NCI-H526 (cell line): ENCODE data around the gene TOMT.
"Not testable (repeated sequence)": the region's sequence is repeated elsewhere in the genome, so short reads cannot be mapped to it uniquely, and the experiment has no call there.

Experiments
- DNase-seq, 2 experiments: peaks; one replicate each; lab custom pipeline; 2025; lab: John Stamatoyannopoulos, UW

The TOMT gene

GRCh38 chr11:72127923-72128322, 22.2 kb downstream of the TOMT start:
- DNase-seq, result no peak

GRCh38 chr11:72129381-72129780, 23.7 kb downstream of the TOMT start:
- no peak for DNase-seq

- no peak for DNase-seq
Observed at GRCh38 chr11:72132646-72133045, 26.9 kb downstream of the TOMT start.

- not testable (repeated sequence) for DNase-seq
Observed at GRCh38 chr11:72135473-72135872, 29.7 kb downstream of the TOMT start, which contains the start of gene FOLR3. Gene FOLR3, plus strand, starts transcription at chr11:72135725. Its CDS starts 228 bp downstream, at chr11:72135953.

DNA sequence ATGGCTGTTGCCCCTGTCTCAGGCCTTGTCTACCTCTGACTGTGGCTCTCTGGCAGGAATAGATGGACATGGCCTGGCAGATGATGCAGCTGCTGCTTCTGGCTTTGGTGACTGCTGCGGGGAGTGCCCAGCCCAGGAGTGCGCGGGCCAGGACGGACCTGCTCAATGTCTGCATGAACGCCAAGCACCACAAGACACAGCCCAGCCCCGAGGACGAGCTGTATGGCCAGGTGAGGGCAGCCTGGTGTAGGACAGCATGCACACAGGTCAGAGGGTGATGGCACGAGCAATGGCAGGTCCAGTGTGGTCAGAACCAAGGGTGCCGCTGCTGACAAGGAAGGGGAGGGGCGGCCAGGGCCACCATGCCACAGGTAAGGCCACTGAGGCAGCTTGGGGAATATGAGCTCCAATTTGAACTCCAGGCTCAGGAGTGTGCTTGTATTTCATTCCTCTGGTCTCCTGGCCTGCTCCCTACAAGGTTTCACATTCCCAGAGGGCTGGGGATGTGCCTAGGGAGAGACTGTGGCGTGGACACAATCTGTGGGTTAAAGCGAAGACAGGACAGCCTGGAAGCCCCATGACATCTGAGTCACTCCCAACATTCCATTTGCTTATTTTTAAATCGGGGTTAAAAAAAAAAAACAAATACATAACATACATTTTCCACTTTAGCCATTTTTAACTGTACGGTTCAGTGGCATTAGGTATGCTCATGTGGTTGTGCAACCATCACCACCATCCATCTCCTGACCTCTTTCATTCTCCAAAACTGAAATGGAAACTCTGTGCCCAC, 30.4 kb downstream of the TOMT start:
- no peak for DNase-seq

GRCh38 chr11:72136684-72137262, 31.0 kb downstream of the TOMT start:
- no peak for DNase-seq

DNA sequence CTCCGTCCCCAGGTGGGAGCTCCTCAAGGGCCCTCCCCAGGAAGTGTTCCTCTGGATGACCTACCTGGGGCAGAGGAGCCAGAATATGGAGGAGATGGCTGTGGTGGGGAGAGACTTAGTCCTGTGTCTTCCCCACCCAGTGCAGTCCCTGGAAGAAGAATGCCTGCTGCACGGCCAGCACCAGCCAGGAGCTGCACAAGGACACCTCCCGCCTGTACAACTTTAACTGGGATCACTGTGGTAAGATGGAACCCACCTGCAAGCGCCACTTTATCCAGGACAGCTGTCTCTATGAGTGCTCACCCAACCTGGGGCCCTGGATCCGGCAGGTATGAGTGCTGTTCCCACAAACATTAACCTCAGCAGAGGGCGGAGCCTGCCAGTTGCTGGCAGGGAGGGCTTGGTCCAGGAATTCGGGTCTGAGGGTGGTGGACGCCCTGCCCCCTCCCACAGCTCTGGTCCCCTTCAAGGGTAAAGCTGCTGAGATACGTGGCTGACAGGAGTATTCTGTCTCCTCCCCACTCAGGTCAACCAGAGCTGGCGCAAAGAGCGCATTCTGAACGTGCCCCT, 33.2 kb downstream of the TOMT start:
- no peak for DNase-seq

DNA sequence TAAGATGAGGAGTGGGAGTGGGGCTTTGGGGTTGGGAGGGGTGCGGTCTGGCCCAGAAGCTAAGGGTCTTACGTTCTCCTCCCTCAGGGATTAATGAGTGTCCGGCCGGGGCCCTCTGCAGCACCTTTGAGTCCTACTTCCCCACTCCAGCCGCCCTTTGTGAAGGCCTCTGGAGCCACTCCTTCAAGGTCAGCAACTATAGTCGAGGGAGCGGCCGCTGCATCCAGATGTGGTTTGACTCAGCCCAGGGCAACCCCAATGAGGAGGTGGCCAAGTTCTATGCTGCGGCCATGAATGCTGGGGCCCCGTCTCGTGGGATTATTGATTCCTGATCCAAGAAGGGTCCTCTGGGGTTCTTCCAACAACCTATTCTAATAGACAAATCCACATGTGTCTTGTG, 33.8 kb downstream of the TOMT start:
- no peak for DNase-seq

DNA sequence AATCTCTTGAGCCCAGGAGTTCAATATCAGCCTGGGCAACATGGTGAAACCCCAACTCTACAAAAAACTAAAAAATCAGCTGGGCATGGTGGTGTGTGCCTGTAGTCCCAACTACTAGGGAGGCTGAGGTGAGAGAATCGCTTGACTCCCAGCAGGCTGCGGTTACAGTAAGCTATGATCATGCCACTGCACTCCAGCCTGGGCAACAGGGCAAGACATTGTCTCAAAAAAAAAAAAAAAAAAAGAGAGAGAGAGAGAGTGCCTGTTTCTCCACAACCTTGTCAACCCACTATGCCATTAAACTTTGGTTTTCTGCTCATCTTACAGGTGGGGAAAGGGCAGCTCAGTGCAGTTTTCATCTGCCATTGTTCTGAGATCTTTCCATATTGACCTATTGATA, 34.9 kb downstream of the TOMT start:
- no peak for DNase-seq

DNA sequence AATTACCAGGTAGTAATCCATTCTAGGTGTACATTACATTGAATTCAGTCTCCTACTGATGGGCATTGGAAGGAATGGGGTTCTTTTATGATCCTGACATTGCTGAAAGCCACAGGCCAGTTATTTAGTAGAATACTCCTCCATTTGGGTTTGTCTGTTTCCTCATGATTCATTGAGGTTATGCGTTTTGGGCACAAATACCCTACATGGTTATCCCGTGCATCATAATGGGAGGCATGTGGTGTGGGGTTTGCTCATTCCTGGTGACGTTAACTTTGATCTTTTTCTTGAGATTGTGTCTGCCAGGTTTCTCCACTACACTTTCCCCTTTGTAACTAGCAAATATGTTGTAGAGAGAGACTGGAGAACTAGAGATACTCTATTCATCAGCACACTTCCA, 35.3 kb downstream of the TOMT start:
- DNase-seq, result no peak

GRCh38 chr11:72142086-72142485, 36.4 kb downstream of the TOMT start:
- DNase-seq, result not testable (repeated sequence)

DNA sequence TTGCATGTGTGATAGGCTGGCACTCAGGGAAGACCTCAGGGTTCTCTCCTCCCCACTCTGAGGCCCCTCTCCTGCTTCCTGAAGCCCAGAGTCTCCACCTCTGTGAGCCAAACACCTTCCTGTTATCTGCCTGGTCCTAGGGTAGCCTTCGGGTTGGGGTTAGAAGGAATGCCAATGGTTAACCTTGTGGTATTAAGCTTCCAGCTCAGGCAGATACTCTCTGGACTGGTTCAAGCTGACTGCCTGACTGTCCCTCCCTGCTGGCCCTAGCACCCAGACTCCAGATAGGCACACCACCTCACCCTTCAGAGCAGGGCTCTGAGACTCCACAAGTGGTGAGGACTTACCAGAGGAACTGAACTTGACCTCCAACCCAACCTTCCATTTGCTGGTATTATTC, 36.8 kb downstream of the TOMT start:
- DNase-seq, result not testable (repeated sequence)

- no peak for DNase-seq
Observed at GRCh38 chr11:72144807-72145565, 39.3 kb downstream of the TOMT start.

DNA sequence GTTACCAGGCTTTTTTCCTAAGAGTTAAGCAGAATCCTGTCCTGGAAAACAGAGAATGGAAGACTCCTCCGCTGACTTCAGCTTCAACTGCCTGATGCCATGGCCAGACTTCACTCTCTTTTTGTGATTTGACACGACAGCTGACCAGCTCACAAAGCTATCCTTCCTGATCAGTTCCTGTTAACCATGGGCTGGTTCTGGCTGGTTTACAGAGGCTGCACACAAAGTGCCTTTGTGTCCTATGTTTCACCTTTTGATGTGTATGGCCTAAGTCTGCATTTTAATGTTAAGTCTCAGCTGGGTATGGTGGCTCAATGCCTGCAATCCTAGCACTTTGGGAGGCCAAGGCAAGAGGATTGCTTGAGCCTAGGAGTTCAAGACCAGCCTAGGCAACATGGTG, 40.9 kb downstream of the TOMT start:
- DNase-seq, result no peak

- DNase-seq, result no peak
Observed at GRCh38 chr11:72150882-72151281, 45.2 kb downstream of the TOMT start.

- DNase-seq, result not testable (repeated sequence)
Observed at GRCh38 chr11:72153874-72154273, 48.1 kb downstream of the TOMT start.

- DNase-seq, result no peak
Observed at GRCh38 chr11:72154816-72155215, 49.1 kb downstream of the TOMT start.

- DNase-seq, result no peak
Observed at GRCh38 chr11:72155751-72156150, 50.0 kb downstream of the TOMT start.

GRCh38 chr11:72157131-72157530, 51.4 kb downstream of the TOMT start:
- no peak for DNase-seq
